Progenitor cell of endocrine pancreas (in vitro differentiated cells): ENCODE data around the gene SLC7A11. TPM values are rescaled to one million over a fixed set of nuclear protein-coding genes. Genes with fewer than 3 reads are reported as not detected.

Experiments used
- DNase-seq: peaks from one replicate; pipeline ENCODE4 v3.0.0; 2021; ENCODE audit warnings: low spot score; ENCODE audit not compliant: unreplicated experiment
- H3K27ac Mint-ChIP-seq: 2 replicates; pipeline ENCODE4 v1.8.0; 2021; ENCODE audit warnings: mild to moderate bottlenecking, moderate library complexity, mixed read lengths
- H3K27me3 Mint-ChIP-seq: 2 replicates; pipeline ENCODE4 v1.8.0; 2021; ENCODE audit warnings: mixed read lengths
- H3K36me3 Mint-ChIP-seq: 2 replicates; pipeline ENCODE4 v1.8.0; 2022; ENCODE audit warnings: mixed read lengths; ENCODE audit not compliant: insufficient read depth
- H3K4me1 Mint-ChIP-seq: 2 replicates; pipeline ENCODE4 v1.8.0; 2021; ENCODE audit warnings: low read depth, mixed read lengths
- H3K4me3 Mint-ChIP-seq: 2 replicates; pipeline ENCODE4 v1.8.0; 2021; ENCODE audit warnings: low read depth, mild to moderate bottlenecking, moderate library complexity, mixed read lengths
- H3K9me3 Mint-ChIP-seq: 2 replicates; pipeline ENCODE4 v1.8.0; 2021; ENCODE audit warnings: low read depth, mixed read lengths
- total RNA-seq: library from RNA; stranded (reverse); gene quantifications from 2 replicates; pipeline ENCODE4 v1.2.1, GENCODE V29; 2021
- TF ChIP-seq, protein P1 (sequence below): fragments of 200-600 bp; sonication (generic); IDR thresholded peaks from one replicate; pipeline ENCODE4 v1.5.0; 2021; ENCODE audit warnings: antibody characterized with exemption, mild to moderate bottlenecking; ENCODE audit not compliant: unreplicated experiment

SLC7A11 gene
- total RNA-seq, 1 donor from 2014 or later = 8.2 TPM

DNA sequence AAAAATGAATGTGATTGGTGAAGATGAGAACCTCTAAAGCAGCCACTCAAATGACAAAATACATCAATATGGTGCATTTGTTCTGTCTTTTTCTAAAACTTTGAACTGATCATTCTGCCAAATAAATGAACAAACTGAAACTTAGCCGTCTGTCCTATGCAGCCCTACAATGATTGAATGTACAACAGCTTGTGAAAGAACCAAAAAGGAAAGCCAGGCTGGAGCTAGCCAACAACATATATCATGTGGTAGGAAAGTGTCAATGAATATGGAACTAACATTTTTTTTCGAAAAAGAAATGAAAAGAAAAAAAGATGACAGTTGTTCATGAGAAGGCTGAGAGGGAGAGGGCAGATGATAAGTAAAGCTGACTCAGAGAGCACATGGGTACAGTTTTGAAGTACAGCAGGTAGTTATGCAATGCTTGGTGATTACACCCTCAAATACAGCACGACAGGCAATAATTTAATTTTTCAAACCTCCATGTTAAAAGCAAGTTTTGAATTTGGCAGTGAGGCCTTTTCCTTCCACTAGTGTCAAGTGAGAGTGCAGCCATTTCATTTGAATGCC lies 21.2 kb upstream of the SLC7A11 start:
- TF ChIP-seq, protein P1, sequence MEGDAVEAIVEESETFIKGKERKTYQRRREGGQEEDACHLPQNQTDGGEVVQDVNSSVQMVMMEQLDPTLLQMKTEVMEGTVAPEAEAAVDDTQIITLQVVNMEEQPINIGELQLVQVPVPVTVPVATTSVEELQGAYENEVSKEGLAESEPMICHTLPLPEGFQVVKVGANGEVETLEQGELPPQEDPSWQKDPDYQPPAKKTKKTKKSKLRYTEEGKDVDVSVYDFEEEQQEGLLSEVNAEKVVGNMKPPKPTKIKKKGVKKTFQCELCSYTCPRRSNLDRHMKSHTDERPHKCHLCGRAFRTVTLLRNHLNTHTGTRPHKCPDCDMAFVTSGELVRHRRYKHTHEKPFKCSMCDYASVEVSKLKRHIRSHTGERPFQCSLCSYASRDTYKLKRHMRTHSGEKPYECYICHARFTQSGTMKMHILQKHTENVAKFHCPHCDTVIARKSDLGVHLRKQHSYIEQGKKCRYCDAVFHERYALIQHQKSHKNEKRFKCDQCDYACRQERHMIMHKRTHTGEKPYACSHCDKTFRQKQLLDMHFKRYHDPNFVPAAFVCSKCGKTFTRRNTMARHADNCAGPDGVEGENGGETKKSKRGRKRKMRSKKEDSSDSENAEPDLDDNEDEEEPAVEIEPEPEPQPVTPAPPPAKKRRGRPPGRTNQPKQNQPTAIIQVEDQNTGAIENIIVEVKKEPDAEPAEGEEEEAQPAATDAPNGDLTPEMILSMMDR = no peak
- no peaks in the 10 kb centered on the region for H3K9me3 Mint-ChIP-seq
- H3K27ac Mint-ChIP-seq = no peak overlapping the region
- peaks cover 12% of the 10 kb centered on the region for H3K4me1 Mint-ChIP-seq
- H3K27me3 Mint-ChIP-seq = no peaks in the 10 kb centered on the region
- no peak overlapping the region for H3K4me3 Mint-ChIP-seq
- DNase-seq = no peak
- H3K36me3 Mint-ChIP-seq = no peaks in the 10 kb centered on the region

DNA sequence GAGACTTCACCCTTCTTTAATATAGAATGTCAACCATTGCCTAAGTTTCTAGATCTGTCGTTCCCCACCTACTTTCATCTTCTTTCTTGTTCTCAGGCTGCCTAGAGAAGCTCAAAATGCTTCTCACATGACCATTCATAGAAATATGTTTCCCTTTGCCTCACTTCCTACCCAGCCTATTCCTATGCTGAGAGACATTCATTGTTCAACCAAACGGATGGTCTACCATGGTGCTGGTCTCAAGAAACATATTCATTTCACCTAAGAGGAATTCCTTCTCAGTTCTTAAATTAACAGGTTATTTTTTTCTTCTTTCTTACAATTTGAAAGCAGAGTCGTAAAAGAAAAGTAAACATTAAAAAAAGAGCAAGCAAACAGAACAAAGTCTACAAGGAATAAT lies 20.3 kb upstream of the SLC7A11 start:
- peaks cover 14% of the 10 kb centered on the region for H3K4me1 Mint-ChIP-seq
- H3K27ac Mint-ChIP-seq = peak overlapping the region; percentile 40
- no peak for DNase-seq
- no peaks in the 10 kb centered on the region for H3K9me3 Mint-ChIP-seq
- TF ChIP-seq, protein P1 = no peak
- H3K27me3 Mint-ChIP-seq = no peaks in the 10 kb centered on the region
- H3K4me3 Mint-ChIP-seq = no peak overlapping the region
- H3K36me3 Mint-ChIP-seq = no peaks in the 10 kb centered on the region

DNA sequence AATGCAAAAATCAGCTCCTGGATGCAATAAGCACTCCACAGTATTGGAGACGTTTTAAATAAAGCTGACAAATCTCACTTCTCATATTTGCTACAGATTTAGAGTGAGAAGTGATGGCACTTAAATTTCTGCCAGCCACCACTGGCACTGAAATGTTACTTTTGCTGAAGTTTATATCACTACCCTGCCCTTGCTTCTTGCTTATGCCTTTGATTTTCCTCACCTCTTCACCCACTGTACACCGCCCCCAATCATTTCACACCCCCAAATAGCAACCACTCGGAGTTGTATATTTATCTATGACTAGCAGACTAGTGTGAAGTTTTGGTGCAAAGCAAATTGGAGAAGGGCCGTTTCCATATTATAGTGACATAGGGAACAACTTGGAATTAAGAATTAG lies 19.9 kb upstream of the SLC7A11 start:
- TF ChIP-seq, protein P1 = no peak
- no peaks in the 10 kb centered on the region for H3K9me3 Mint-ChIP-seq
- DNase-seq = no peak

DNA sequence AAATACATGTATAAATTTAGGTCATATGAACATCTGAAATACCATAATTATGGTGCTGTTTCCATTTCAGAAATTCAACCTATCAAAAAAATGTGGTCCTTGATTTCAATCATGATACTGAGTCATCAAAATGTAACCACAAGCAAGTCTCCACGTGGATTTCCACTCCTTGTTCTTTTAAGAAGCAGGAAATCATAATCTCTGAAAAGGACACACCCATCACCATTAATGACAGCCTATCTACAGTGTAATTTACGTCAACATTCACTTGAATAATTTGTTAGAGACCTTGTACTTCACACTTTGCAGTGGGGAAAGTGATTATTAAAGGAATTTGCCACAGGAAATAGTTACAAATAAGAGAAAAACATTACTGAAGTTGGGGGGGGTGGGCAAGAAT lies 17.7 kb upstream of the SLC7A11 start:
- peaks cover 22% of the 10 kb centered on the region for H3K4me1 Mint-ChIP-seq
- H3K27me3 Mint-ChIP-seq = no peaks in the 10 kb centered on the region
- H3K27ac Mint-ChIP-seq = no peak overlapping the region
- TF ChIP-seq, protein P1 = no peak
- H3K4me3 Mint-ChIP-seq = no peak overlapping the region
- DNase-seq = no peak
- no peaks in the 10 kb centered on the region for H3K36me3 Mint-ChIP-seq
- no peaks in the 10 kb centered on the region for H3K9me3 Mint-ChIP-seq

More for the DNA sequence above, 19.9 kb upstream of the SLC7A11 start:
- Mint-ChIP-seq H3K27ac (no peak overlapping the region), H3K4me1 (peaks cover 15% of the 10 kb centered on the region), H3K27me3 (no peaks in the 10 kb centered on the region), H3K4me3 (no peak overlapping the region), H3K36me3 (no peaks in the 10 kb centered on the region)

DNA sequence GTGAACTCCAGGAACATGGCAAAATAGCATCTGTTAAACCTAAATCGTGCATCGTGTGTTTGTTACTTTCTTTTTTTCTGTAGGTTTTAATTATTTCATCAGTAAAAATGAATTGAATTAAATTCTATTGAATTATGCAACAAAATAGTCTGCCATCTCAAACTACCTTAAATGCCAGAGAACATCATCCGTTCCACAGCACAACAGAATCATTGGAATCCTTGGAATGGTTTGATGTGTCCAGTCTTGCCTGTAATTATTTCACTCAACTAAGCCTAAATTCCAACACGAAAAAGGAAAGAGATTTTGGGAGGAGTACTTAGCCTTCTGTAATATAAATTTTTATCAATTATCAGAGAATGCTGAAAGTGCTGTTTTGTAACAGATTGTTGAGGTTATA lies 17.1 kb upstream of the SLC7A11 start:
- Mint-ChIP-seq H3K27me3 (no peaks in the 10 kb centered on the region), H3K27ac (no peak overlapping the region), H3K4me3 (no peak overlapping the region), H3K9me3 (no peaks in the 10 kb centered on the region), H3K36me3 (no peaks in the 10 kb centered on the region), H3K4me1 (peaks cover 22% of the 10 kb centered on the region)
- no peak for DNase-seq
- TF ChIP-seq, protein P1 = no peak
